GM23248 (cell line): ENCODE results near the gene TMEM151A. TPM values are rescaled to one million over a fixed set of nuclear protein-coding genes. Genes with fewer than 3 reads are reported as not detected.

ENCODE experiments used
- DNase-seq: peaks from one replicate; pipeline ENCODE4 v3.0.0-alpha.2; 2015
- H2AFZ ChIP-seq: fragments of 200-600 bp; sonication (generic); 2 replicates; pipeline ENCODE4 v1.6.1; 2016; ENCODE audit warnings: antibody characterized with exemption
- H3F3A ChIP-seq: fragments of 200-600 bp; sonication (generic); 2 replicates; pipeline ENCODE4 v1.6.1; 2016; ENCODE audit warnings: mild to moderate bottlenecking, antibody characterized with exemption, mixed run types; ENCODE audit not compliant: insufficient read depth
- H3K27ac ChIP-seq: fragments of 200-600 bp; sonication (generic); 2 replicates; pipeline ENCODE4 v1.5.1; 2016; ENCODE audit warnings: mild to moderate bottlenecking
- H3K27me3 ChIP-seq: fragments of 200-600 bp; sonication (generic); replicated peaks from 2 replicates; pipeline ENCODE4 v1.6.1; 2016; ENCODE audit warnings: mild to moderate bottlenecking; ENCODE audit not compliant: insufficient read depth
- H3K36me3 ChIP-seq: fragments of 200-600 bp; sonication (generic); 2 replicates; pipeline ENCODE4 v1.6.1; 2016; ENCODE audit warnings: low read depth, mild to moderate bottlenecking
- H3K4me1 ChIP-seq: fragments of 200-600 bp; sonication (generic); 2 replicates; pipeline ENCODE4 v1.6.1; 2016; ENCODE audit warnings: mild to moderate bottlenecking; ENCODE audit not compliant: insufficient read depth
- H3K4me2 ChIP-seq: fragments of 200-600 bp; sonication (generic); one replicate; pipeline ENCODE4 v1.6.1; 2016; ENCODE audit warnings: mild to moderate bottlenecking; ENCODE audit not compliant: unreplicated experiment
- H3K4me3 ChIP-seq: fragments of 200-600 bp; sonication (generic); 2 replicates; pipeline ENCODE4 v1.5.1; 2016; ENCODE audit warnings: mild to moderate bottlenecking
- H3K79me2 ChIP-seq: fragments of 200-600 bp; sonication (generic); 2 replicates; pipeline ENCODE4 v1.6.1; 2016; ENCODE audit warnings: mild to moderate bottlenecking; ENCODE audit not compliant: insufficient read depth
- H3K9ac ChIP-seq: fragments of 200-600 bp; sonication (generic); 2 replicates; pipeline ENCODE4 v1.6.1; 2016; ENCODE audit warnings: mild to moderate bottlenecking
- H3K9me2 ChIP-seq: fragments of 200-600 bp; sonication (generic); 2 replicates; pipeline ENCODE4 v1.6.1; 2016; ENCODE audit warnings: mixed run types, mild to moderate bottlenecking, moderate library complexity; ENCODE audit not compliant: insufficient read depth
- H3K9me3 ChIP-seq: fragments of 200-600 bp; sonication (generic); one replicate; pipeline ENCODE4 v1.6.1; 2017; ENCODE audit warnings: low read depth
- H4K20me1 ChIP-seq: fragments of 200-600 bp; sonication (generic); 2 replicates; pipeline ENCODE4 v1.6.0; 2016; ENCODE audit not compliant: insufficient read depth
- EZH2 ChIP-seq: fragments of 200-600 bp; sonication (generic); IDR thresholded peaks from 2 replicates; pipeline ENCODE4 v1.6.1; 2018; ENCODE audit warnings: antibody characterized with exemption, mild to moderate bottlenecking; ENCODE audit not compliant: insufficient read depth, poor library complexity, severe bottlenecking
- EZH2phosphoT487 ChIP-seq: fragments of 200-600 bp; sonication (generic); IDR thresholded peaks from 2 replicates; pipeline ENCODE4 v1.6.1; 2018; ENCODE audit warnings: antibody characterized with exemption, moderate library complexity, mild to moderate bottlenecking, low read depth; ENCODE audit not compliant: insufficient read depth
- WGBS, 2 experiments: methylation state at CpG; one replicate each; pipeline ENCODE4 v1.1.6; 2015 to 2017; ENCODE audit warnings: low lambda C conversion rate in 2 of 2, low coverage in 1 of 2; ENCODE audit errors: missing lambda C conversion rate in 2 of 2; 5-methylcytosine and 5-hydroxymethylcytosine counted together
- in situ Hi-C: fragments of 300-500 bp; cut with MboI; formaldehyde crosslinking; loops from 2 replicates; pipeline ENCODE4 v1.15.0; 2020
- polyA plus RNA-seq: library from polyadenylated mRNA; unstranded; fragments of >200 nt; fragmentation: Nextera tagmentation; extraction: Ambion mirVana; gene quantifications from 2 replicates; pipeline ENCODE4 v1.2.1, GENCODE V29; 2016
- total RNA-seq: library from RNA; depleted of rRNA; stranded (reverse); fragments of >200 nt; shearing (Covaris generic); gene quantifications from 2 replicates; pipeline ENCODE4 v1.2.3, GENCODE V29; 2014

The TMEM151A gene
- total and polyA plus RNA-seq, 2 experiments from 2014 or later: 0.19 to 0.54 TPM

- no peaks in the 10 kb centered on the region for H3K9me3 ChIP-seq
- H3K9me2 ChIP-seq: no peaks in the 10 kb centered on the region
- peak overlapping the region; percentile 99 for H3K9ac ChIP-seq
- no peaks in the 10 kb centered on the region for H4K20me1 ChIP-seq
- peak; percentile 80 for DNase-seq
- no peaks in the 10 kb centered on the region; the same call in 1 of the 2 replicates for H3K36me3 ChIP-seq
- H2AFZ ChIP-seq: no peak overlapping the region
- peak overlapping the region; percentile 91 for H3K4me3 ChIP-seq
- 0 to 2% methylated on average over 32 to 33 of the region's 35 CpGs for WGBS, 2 experiments
- TF ChIP-seq EZH2phosphoT487: no peak
- peak overlapping the region; percentile 99 for H3K27ac ChIP-seq
- in situ Hi-C loops: no loop called here
- peak overlapping the region; percentile 92 for H3K4me2 ChIP-seq
- peaks cover 10% of the 10 kb centered on the region for H3K4me1 ChIP-seq
- H3K79me2 ChIP-seq: peaks cover 39% of the 10 kb centered on the region
- H3F3A ChIP-seq: peaks cover 18% of the 10 kb centered on the region
- no peaks in the 10 kb centered on the region for H3K27me3 ChIP-seq
These were observed 44.0 kb downstream of the TMEM151A start for GRCh38 chr11:66335531-66336233.

GRCh38 chr11:66336234-66337102 is 44.8 kb downstream of the TMEM151A start, which contains the start of gene RIN1:
RIN1 (minus strand) TSS chr11:66336434; CDS start chr11:66336402, 32 bp downstream.
- Histone ChIP-seq H2AFZ (no peak within 1 kb of the TSS), H3K4me1 (peaks cover 10% of the 10 kb centered on the region)
- TF ChIP-seq EZH2 (no peak), EZH2phosphoT487 (0 out of 2 replicates have a peak, but pooled peaks have one; percentile 29)

GRCh38 chr11:66337103-66337899 is 45.6 kb downstream of the TMEM151A start:
- H2AFZ ChIP-seq: no peak overlapping the region
- no peak for TF ChIP-seq EZH2
- TF ChIP-seq EZH2phosphoT487: no peak
- H3K4me3 ChIP-seq: no peak overlapping the region
- WGBS, 2 experiments: 35 to 40% methylated on average over 15 to 18 of the region's 18 CpGs
- peaks cover 10% of the 10 kb centered on the region for H3K4me1 ChIP-seq
- H3K9me3 ChIP-seq: no peaks in the 10 kb centered on the region
- no peaks in the 10 kb centered on the region for H4K20me1 ChIP-seq
- no peaks in the 10 kb centered on the region for H3K27me3 ChIP-seq
- no peaks in the 10 kb centered on the region; the same call in 1 of the 2 replicates for H3K36me3 ChIP-seq
- H3K4me2 ChIP-seq: peak overlapping the region; percentile 31
- peak overlapping the region; percentile 99 for H3K27ac ChIP-seq
- H3K79me2 ChIP-seq: peaks cover 39% of the 10 kb centered on the region
- DNase-seq: peak; percentile 55
- no peaks in the 10 kb centered on the region for H3K9me2 ChIP-seq
- in situ Hi-C loops: no loop called here
- H3K9ac ChIP-seq: peak overlapping the region; percentile 99
- H3F3A ChIP-seq: peaks cover 12% of the 10 kb centered on the region

More at GRCh38 chr11:66336234-66337102, 44.8 kb downstream of the TMEM151A start, which contains the start of gene RIN1:
- no peaks in the 10 kb centered on the region for H3K9me2 ChIP-seq
- H3K27me3 ChIP-seq: no peaks in the 10 kb centered on the region
- WGBS, 2 experiments: 0 to 1% methylated on average over 21 to 22 of the region's 22 CpGs
- H3K79me2 ChIP-seq: peaks cover 39% of the 10 kb centered on the region
- H3K9ac ChIP-seq: peak within 1 kb of the TSS; percentile 99
- no peaks in the 10 kb centered on the region for H3K9me3 ChIP-seq
- H3K4me3 ChIP-seq: peak within 1 kb of the TSS; percentile 91
- no peaks in the 10 kb centered on the region for H4K20me1 ChIP-seq
- peak; percentile 98 for DNase-seq
- peaks cover 12% of the 10 kb centered on the region for H3F3A ChIP-seq
- no peaks in the 10 kb centered on the region; the same call in 1 of the 2 replicates for H3K36me3 ChIP-seq
- in situ Hi-C loops: no loop called here
- peak within 1 kb of the TSS; percentile 92 for H3K4me2 ChIP-seq
- peak within 1 kb of the TSS; percentile 99 for H3K27ac ChIP-seq
